HepG2 (cell line): ENCODE measurements around the gene ALOX5. TPM values are rescaled to one million over a fixed set of nuclear protein-coding genes. Genes with fewer than 3 reads are reported as not detected.

Experiments
- FOXP1 ChIP-seq, 2 experiments: fragments of 450-650 bp in 1 of 2; IDR thresholded peaks; 2 replicates each; pipeline ENCODE4 v1.6.1; 2017 to 2018; ENCODE audit warnings: antibody characterized with exemption in 1 of 2
- KLF13 ChIP-seq: sonication (generic); formaldehyde crosslinking; IDR thresholded peaks from 2 replicates; pipeline ENCODE4 v1.4.0; 2020; ENCODE audit warnings: mild to moderate bottlenecking, missing genetic modification reagents
- SRF ChIP-seq: IDR thresholded peaks from 2 replicates; pipeline ENCODE4 v1.6.1; 2011; ENCODE audit warnings: mild to moderate bottlenecking, low read depth, low read length, moderate library complexity
- ZMYM3 ChIP-seq: sonication (generic); formaldehyde crosslinking; IDR thresholded peaks from 2 replicates; pipeline ENCODE4 v1.5.1; 2020; ENCODE audit warnings: mild to moderate bottlenecking, missing genetic modification reagents
- ZNF205 ChIP-seq: IDR thresholded peaks from 2 replicates; pipeline ENCODE4 v1.6.1; 2018; ENCODE audit warnings: missing biosample characterization, missing genetic modification reagents
- ZNF263 ChIP-seq: sonication (generic); formaldehyde crosslinking; IDR thresholded peaks from 2 replicates; pipeline ENCODE4 v1.4.0; 2020; ENCODE audit warnings: missing genetic modification reagents
- ZNF329 ChIP-seq: sonication (generic); formaldehyde crosslinking; IDR thresholded peaks from 2 replicates; pipeline ENCODE4 v1.9.0; 2021; ENCODE audit warnings: low read depth, mild to moderate bottlenecking, missing genetic modification reagents
- ZNF737 ChIP-seq: sonication (generic); formaldehyde crosslinking; IDR thresholded peaks from 2 replicates; pipeline ENCODE4 v1.5.0; 2020; ENCODE audit warnings: missing genetic modification reagents, mild to moderate bottlenecking, borderline replicate concordance
- polyA plus RNA-seq, 8 experiments: library from polyadenylated mRNA; depleted of rRNA in 3 of 8; stranded (reverse) in 7 of 8; unstranded in 1 of 8; fragments of >200 nt; fragmentation: Illumina TruSeq in 4 of 8; extraction: Trizol in 4 of 8; gene quantifications; 2 replicates each; pipeline versions ENCODE4 v1.2.1 to v1.2.3, GENCODE V29; 2011 to 2016; ENCODE audit warnings: low read depth in 4 of 8, missing spikeins in 1 of 8, mixed read lengths in 1 of 8; ENCODE audit not compliant: insufficient read depth in 1 of 8
- total RNA-seq, 5 experiments: library from RNA; depleted of rRNA; stranded (reverse); fragments of >200 nt; fragmentation: Illumina TruSeq; extraction: Trizol; gene quantifications; 2 replicates each; pipeline ENCODE4 v1.2.3, GENCODE V29; 2016; ENCODE audit warnings: low read depth in 1 of 5
- TF ChIP-seq, protein P1 (sequence below): sonication (generic); formaldehyde crosslinking; IDR thresholded peaks from 2 replicates; pipeline ENCODE4 v1.5.1; 2020; ENCODE audit warnings: mild to moderate bottlenecking, missing genetic modification reagents, moderate library complexity
- TF ChIP-seq, protein P2 (sequence below): sonication (generic); formaldehyde crosslinking; IDR thresholded peaks from 2 replicates; pipeline ENCODE4 v1.4.0; 2020; ENCODE audit warnings: mild to moderate bottlenecking, missing genetic modification reagents
- TF ChIP-seq, protein P3 (sequence below): sonication (generic); formaldehyde crosslinking; IDR thresholded peaks from 2 replicates; pipeline ENCODE4 v1.9.0; 2022; ENCODE audit warnings: missing genetic modification reagents, mild to moderate bottlenecking, borderline replicate concordance
- TF ChIP-seq, protein P4 (sequence below): sonication (generic); formaldehyde crosslinking; IDR thresholded peaks from 2 replicates; pipeline ENCODE4 v1.4.0; 2020; ENCODE audit warnings: missing genetic modification reagents, mild to moderate bottlenecking, borderline replicate concordance
- TF ChIP-seq, protein P5 (sequence below): sonication (generic); formaldehyde crosslinking; IDR thresholded peaks from 2 replicates; pipeline ENCODE4 v1.8.1; 2022; ENCODE audit warnings: low read depth, mild to moderate bottlenecking, missing genetic modification reagents

Gene ALOX5
- total and polyA plus RNA-seq, 2 of the 13 experiments (the other 11 are each of a cell fraction or from before 2014, with no cell fraction given) = 0.04 TPM; not detected in 1

DNA sequence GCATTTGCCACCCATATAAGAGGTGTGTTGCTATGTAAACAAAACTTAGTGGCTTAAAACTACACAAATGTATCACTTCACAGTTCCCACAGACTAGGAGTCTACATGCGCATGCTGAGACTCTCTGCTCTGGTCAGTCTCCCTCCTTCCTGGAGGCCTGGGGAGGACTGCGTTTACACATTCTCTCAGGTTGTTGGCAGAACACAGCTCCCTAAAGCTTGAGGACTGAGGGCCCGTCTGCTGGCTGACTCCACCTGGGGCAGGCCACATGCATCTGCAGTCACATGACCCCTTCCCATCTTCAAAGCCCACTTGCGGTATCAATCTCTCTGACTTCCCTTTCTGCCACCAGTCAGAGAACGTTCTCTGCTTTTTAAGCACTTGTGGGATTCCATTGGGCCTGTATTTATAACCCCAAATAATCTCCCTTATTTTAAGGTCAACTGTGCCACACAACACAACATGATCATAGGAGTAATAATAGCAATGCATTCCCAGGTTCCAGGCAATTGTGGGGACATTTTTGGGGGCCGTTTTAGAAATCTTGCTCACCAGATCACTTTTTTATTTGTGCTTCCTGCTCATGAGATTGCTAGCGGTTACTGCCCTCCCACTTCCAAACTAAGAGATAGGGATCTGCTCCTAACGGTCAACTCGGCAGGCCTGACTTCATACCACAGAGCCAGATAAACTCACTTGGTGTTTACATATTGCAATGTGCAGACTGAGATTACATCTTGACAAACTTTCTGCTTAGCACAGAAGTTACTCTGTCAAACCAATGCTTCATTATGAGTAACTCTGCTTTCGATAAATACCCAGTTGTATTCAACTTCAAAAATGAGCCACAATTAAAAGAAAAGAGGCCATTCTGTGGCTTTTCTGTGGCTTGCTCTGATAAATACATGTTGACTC is 96.3 kb downstream of the ALOX5 start (continued):
- no peak for TF ChIP-seq ZNF329 (CRISPR knock-in tag)
- TF ChIP-seq, protein P1, sequence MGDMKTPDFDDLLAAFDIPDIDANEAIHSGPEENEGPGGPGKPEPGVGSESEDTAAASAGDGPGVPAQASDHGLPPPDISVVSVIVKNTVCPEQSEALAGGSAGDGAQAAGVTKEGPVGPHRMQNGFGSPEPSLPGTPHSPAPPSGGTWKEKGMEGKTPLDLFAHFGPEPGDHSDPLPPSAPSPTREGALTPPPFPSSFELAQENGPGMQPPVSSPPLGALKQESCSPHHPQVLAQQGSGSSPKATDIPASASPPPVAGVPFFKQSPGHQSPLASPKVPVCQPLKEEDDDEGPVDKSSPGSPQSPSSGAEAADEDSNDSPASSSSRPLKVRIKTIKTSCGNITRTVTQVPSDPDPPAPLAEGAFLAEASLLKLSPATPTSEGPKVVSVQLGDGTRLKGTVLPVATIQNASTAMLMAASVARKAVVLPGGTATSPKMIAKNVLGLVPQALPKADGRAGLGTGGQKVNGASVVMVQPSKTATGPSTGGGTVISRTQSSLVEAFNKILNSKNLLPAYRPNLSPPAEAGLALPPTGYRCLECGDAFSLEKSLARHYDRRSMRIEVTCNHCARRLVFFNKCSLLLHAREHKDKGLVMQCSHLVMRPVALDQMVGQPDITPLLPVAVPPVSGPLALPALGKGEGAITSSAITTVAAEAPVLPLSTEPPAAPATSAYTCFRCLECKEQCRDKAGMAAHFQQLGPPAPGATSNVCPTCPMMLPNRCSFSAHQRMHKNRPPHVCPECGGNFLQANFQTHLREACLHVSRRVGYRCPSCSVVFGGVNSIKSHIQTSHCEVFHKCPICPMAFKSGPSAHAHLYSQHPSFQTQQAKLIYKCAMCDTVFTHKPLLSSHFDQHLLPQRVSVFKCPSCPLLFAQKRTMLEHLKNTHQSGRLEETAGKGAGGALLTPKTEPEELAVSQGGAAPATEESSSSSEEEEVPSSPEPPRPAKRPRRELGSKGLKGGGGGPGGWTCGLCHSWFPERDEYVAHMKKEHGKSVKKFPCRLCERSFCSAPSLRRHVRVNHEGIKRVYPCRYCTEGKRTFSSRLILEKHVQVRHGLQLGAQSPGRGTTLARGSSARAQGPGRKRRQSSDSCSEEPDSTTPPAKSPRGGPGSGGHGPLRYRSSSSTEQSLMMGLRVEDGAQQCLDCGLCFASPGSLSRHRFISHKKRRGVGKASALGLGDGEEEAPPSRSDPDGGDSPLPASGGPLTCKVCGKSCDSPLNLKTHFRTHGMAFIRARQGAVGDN (CRISPR knock-in tag) = peak; percentile 47
- TF ChIP-seq, protein P2, sequence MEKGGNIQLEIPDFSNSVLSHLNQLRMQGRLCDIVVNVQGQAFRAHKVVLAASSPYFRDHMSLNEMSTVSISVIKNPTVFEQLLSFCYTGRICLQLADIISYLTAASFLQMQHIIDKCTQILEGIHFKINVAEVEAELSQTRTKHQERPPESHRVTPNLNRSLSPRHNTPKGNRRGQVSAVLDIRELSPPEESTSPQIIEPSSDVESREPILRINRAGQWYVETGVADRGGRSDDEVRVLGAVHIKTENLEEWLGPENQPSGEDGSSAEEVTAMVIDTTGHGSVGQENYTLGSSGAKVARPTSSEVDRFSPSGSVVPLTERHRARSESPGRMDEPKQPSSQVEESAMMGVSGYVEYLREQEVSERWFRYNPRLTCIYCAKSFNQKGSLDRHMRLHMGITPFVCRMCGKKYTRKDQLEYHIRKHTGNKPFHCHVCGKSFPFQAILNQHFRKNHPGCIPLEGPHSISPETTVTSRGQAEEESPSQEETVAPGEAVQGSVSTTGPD = no peak
- TF ChIP-seq ZNF205 (CRISPR knock-in tag) = no peak; the same call in 1 of the 2 replicates
- TF ChIP-seq, protein P3, sequence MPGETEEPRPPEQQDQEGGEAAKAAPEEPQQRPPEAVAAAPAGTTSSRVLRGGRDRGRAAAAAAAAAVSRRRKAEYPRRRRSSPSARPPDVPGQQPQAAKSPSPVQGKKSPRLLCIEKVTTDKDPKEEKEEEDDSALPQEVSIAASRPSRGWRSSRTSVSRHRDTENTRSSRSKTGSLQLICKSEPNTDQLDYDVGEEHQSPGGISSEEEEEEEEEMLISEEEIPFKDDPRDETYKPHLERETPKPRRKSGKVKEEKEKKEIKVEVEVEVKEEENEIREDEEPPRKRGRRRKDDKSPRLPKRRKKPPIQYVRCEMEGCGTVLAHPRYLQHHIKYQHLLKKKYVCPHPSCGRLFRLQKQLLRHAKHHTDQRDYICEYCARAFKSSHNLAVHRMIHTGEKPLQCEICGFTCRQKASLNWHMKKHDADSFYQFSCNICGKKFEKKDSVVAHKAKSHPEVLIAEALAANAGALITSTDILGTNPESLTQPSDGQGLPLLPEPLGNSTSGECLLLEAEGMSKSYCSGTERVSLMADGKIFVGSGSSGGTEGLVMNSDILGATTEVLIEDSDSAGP (CRISPR knock-in tag) = 0 out of 2 replicates have a peak, but pooled peaks have one; percentile 29
- TF ChIP-seq, protein P4, sequence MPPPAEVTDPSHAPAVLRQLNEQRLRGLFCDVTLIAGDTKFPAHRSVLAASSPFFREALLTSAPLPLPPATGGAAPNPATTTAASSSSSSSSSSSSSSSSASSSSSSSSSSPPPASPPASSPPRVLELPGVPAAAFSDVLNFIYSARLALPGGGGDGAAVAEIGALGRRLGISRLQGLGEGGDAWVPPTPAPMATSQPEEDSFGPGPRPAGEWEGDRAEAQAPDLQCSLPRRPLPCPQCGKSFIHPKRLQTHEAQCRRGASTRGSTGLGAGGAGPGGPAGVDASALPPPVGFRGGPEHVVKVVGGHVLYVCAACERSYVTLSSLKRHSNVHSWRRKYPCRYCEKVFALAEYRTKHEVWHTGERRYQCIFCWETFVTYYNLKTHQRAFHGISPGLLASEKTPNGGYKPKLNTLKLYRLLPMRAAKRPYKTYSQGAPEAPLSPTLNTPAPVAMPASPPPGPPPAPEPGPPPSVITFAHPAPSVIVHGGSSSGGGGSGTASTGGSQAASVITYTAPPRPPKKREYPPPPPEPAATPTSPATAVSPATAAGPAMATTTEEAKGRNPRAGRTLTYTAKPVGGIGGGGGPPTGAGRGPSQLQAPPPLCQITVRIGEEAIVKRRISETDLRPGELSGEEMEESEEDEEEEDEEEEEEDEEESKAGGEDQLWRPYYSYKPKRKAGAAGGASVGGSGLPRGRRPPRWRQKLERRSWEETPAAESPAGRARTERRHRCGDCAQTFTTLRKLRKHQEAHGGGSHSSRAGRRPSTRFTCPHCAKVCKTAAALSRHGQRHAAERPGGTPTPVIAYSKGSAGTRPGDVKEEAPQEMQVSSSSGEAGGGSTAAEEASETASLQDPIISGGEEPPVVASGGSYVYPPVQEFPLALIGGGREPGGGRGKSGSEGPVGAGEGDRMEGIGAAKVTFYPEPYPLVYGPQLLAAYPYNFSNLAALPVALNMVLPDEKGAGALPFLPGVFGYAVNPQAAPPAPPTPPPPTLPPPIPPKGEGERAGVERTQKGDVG (CRISPR knock-in tag) = no peak
- no peak for TF ChIP-seq ZMYM3 (CRISPR knock-in tag)
- TF ChIP-seq, protein P5, sequence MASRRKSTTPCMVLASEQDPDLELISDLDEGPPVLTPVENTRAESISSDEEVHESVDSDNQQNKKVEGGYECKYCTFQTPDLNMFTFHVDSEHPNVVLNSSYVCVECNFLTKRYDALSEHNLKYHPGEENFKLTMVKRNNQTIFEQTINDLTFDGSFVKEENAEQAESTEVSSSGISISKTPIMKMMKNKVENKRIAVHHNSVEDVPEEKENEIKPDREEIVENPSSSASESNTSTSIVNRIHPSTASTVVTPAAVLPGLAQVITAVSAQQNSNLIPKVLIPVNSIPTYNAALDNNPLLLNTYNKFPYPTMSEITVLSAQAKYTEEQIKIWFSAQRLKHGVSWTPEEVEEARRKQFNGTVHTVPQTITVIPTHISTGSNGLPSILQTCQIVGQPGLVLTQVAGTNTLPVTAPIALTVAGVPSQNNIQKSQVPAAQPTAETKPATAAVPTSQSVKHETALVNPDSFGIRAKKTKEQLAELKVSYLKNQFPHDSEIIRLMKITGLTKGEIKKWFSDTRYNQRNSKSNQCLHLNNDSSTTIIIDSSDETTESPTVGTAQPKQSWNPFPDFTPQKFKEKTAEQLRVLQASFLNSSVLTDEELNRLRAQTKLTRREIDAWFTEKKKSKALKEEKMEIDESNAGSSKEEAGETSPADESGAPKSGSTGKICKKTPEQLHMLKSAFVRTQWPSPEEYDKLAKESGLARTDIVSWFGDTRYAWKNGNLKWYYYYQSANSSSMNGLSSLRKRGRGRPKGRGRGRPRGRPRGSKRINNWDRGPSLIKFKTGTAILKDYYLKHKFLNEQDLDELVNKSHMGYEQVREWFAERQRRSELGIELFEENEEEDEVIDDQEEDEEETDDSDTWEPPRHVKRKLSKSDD (CRISPR knock-in tag) = no peak
- TF ChIP-seq ZNF737 = no peak
- no peak for TF ChIP-seq SRF
- TF ChIP-seq ZNF263 (CRISPR knock-in tag) = peak; percentile 83
- TF ChIP-seq KLF13 (CRISPR knock-in tag) = no peak
- no peak for TF ChIP-seq FOXP1 (IDR thresholded peaks at IDR 0.05)
- peak; percentile 83 for TF ChIP-seq FOXP1 (CRISPR knock-in tag; IDR thresholded peaks at IDR 0.05)
